A172 (cell line): ENCODE measurements around the gene CPT1B. TPM values are rescaled to one million over a fixed set of nuclear protein-coding genes. Genes with fewer than 3 reads are reported as not detected.
"Not testable (repeated sequence)": the region's sequence is repeated elsewhere in the genome, so short reads cannot be mapped to it uniquely, and the experiment has no call there.

Experiments
- DNase-seq: peaks from one replicate; pipeline ENCODE4 v3.0.0-alpha.2; 2015; ENCODE audit warnings: low spot score
- total RNA-seq: library from RNA; depleted of rRNA; stranded (reverse); fragments of >200 nt; shearing (Covaris generic); gene quantifications from 2 replicates; pipeline ENCODE4 v1.2.3, GENCODE V29; 2014

Gene CPT1B
- total RNA-seq, 1 experiment from 2014 or later, result 13.8 TPM

DNA sequence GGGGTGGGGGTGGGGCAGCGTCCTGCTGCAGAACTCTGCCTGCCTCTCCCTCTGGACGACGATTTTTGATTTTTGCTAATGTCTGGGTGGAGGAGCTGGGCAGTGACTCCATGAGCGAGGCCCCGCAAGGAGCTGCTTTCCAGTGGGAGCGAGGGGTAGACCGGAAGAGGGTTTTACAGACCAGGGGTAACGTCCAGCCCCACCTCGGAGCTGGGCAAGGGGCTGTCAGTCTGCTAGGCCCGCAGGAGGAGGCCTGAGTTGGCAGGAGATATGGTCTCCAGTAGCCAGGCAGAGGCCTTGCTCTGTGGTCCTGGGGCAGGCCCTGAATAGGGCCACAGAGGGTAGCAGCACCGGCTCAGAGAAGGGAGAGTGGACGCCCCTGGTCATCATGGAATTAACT is 31.4 kb upstream of the CPT1B start:
- no peak for DNase-seq

DNA sequence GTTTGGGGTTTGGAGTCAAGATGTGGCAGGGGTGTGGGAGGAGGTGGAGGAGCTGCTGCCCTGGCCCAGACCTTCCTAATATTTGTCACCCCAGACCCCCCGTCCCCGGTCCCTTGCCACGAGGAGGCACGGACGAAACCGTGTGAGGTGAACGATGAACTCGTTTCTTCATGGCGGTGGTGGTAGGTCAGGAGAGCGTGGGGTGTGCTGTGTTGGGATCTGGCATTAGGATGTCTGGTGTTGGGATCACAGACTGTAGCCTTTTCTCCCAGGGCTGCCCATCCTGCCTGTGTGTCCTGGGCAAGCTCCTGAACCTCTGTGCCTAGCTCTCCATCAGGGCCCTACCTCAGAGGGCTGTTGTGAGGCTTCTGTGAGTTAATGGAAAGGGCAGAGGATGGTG is 30.8 kb upstream of the CPT1B start:
- DNase-seq, result no peak

DNA sequence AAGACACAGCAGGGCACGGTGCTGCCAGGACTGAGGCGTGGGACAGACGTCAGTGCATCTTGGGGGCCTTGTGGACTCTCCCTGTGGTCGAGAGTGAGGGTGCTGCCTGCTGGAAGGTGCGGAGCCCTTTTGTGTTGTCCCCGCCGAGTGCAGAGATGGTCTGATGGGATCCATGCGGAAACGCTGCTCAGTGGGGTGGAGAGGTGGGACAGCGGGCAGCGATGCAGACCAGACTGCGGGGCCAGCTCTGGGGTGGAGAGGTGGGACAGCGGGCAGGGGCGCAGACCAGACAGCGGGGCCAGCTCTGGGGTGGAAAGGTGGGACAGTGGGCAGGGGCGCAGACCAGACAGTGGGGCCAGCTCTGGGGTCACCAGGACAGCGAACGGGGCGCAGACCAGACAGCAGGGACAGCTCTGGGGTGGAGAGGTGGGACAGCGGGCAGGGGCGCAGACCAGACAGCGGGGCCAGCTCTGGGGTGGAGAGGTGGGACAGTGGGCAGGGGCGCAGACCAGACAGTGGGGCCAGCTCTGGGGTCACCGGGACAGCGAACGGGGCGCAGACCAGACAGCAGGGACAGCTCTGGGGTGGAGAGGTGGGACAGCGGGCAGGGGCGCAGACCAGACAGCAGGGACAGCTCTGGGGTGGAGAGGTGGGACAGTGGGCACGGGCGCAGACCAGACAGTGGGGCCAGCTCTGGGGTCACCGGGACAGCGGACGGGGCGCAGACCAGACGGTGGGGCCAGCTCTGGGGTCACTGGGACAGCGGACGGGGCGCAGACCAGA is 30.0 kb upstream of the CPT1B start:
- not testable (repeated sequence) for DNase-seq

DNA sequence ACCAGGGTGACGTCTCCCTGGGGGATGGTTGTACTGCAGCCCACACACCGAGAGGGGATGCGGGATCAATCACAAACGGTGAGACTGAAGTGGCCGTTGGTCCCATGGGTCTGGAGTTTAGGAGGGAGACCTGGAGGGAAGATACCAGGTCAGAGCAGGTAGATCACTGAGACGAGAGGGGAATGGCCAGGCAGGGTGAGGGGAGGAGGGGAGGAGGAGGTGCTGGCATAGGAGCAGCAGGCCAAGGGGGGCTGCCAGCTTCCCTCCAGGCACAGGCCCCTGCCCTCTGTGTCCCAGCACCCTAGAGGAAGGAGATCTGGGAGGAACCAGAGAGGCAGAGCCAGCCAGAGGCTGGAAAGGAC is 29.4 kb upstream of the CPT1B start:
- DNase-seq, result no peak

DNA sequence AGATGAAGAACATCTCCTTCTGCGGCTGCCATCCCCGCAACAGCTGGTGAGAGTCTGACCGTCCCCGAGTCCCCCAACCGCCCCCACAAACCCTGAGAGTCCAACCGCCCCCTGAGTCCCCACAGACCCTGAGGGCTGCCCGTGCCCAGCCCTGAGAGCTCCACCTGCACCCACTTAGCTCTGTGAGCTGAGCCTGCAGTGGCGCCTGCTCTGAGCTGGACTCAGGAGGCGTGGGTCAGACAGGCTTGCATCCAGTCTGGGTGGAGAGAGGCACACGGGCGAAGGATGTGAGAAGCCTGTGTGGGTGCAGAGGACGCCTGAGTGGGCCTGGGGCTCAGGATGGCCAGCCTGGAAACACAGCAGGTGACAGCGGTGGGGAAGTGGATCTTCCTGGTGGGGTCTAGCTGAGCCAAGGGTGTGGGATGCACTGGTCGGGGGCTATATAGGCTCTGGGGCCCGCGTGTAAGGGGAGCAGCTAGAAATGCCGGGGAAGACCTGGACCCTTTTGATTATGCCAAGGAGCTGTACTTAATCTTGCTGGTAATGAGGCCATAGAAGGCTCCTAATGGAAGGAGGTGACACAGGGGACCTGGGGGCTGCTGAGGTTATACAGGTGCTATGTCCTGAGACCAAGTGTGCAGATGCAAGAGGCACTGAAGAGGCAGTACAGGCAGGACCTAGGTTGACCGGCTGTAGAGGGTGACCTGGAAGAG is 28.9 kb upstream of the CPT1B start:
- no peak for DNase-seq

DNA sequence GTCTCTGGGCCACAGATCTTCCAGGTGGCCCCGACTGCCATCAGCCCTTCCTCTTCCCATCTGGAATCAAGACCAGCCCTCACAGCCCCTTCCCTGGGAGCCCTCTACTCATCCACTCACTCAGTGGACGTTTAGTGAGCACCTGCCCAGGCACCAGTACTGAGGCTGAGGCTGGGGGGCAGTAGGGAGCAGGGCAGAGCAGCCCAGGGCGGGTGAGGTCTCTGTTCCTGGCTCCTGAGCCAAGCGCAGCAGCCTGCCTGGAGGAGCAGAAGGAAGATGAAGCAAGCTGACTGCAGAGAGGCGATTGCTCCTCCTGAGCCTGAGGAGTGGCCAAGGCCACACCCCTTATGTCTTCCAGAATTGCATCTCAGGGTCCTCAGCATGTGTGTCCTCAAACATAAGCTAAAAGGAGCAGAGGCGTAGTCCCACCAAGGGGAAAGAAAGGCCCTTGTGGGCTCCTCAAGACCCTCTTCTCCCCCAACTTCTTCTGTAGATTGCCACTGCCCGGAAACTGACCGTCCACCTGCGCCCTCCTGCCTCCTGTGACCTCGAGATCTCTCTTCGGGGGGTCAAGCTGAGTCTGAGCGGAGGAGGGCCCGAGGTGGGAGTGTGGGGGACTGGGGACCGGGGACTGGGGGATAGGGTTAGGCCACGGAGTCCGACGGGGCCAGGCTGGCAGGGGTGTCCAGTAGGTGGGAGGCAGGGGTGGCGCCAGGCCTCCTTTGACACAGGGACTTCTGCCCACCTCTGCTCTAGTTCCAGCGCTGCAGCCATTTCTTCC is 28.1 kb upstream of the CPT1B start:
- no peak for DNase-seq

DNA sequence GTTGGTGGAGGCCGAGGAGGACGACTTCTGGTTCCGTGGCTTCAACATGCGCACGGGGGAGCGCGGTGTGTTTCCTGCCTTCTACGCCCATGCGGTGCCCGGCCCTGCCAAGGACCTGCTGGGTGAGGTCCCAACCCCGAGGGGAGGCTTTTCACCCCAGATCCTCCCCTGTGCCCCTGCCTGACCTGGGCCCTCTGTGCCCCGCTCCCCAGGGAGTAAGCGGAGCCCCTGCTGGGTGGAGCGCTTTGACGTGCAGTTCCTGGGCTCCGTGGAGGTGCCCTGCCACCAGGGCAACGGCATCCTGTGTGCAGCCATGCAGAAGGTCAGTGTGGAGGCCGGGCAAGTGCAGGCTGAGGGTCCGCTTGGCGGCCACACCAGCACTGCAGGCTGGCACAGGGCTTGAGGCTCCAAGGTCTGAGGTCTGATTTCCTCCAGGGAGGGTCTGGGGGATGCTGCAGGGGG is 27.4 kb upstream of the CPT1B start:
- no peak for DNase-seq

DNA sequence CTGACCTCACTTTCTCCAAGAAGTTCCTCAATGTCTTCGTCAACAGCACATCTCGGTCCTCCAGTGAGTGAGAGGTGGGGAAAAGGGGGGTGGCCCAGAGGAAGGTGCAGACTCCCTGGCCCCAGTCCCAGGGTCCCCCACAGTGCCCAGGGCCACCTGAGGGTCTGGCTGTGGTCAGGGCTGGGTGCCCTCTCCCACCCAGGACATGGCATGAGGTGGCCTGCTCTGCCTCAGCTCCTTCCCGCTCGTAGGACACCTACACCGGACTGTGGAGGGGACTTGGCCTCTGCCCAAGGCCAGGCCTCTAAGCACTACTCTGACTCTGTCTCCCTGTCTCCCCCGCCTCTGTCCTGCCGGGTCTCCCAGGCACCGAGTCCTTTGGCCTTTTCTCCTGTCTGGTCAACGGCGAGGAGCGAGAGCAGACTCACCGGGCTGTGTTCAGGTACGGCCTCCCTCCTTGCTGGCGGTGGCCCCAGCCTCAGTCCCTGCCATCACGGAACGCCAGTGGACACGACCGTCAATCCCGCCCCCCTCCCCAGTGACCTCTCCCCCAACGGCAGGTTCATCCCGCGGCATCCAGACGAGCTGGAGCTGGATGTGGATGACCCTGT is 26.9 kb upstream of the CPT1B start:
- DNase-seq, result no peak

DNA sequence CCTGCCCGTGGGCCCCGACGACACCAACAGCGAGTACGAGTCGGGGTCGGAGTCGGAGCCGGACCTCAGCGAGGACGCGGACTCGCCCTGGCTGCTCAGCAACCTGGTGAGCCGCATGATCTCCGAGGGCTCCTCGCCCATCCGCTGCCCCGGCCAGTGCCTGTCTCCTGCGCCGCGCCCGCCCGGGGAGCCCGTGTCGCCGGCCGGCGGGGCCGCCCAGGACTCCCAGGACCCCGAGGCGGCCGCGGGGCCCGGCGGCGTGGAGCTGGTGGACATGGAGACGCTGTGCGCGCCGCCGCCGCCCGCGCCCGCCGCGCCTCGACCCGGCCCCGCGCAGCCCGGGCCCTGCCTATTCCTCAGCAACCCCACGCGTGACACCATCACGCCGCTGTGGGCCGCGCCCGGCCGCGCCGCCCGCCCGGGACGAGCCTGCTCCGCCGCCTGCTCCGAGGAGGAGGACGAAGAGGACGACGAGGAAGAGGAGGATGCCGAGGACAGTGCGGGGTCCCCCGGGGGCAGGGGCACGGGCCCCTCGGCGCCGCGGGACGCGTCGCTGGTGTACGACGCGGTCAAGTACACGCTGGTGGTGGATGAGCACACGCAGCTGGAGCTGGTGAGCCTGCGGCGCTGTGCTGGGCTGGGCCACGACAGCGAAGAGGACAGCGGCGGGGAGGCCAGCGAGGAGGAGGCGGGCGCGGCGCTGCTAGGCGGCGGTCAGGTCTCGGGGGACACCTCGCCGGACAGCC is 26.2 kb upstream of the CPT1B start:
- DNase-seq, result no peak

DNA sequence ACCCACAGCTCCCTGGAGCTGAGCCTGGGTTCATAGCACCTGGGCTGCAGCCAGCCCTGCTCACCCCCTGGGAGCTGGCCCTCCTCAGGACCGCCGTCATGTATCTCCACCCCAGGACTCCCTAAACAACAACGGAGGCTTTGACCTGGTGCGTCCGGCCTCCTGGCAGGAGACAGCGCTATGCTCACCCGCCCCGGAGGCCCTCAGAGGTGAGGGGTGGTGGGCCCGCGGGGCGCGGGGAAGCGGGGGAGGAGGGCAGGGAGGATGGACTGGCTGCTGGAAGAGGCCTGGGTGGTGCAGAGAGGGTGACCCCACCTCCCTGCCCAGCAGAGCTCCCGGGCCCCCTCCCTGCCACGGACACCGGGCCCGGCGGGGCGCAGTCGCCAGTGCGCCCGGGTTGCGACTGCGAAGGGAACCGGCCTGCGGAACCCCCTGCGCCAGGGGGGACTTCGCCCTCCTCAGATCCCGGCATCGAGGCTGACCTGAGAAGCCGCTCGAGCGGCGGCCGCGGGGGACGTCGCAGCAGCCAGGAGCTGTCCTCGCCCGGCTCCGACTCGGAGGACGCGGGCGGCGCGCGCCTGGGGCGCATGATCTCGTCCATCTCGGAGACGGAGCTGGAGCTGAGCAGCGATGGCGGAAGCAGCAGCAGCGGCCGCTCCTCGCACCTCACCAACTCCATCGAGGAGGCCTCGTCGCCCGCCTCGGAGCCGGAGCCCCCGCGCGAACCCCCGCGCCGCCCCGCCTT is 25.5 kb upstream of the CPT1B start:
- no peak for DNase-seq

DNA sequence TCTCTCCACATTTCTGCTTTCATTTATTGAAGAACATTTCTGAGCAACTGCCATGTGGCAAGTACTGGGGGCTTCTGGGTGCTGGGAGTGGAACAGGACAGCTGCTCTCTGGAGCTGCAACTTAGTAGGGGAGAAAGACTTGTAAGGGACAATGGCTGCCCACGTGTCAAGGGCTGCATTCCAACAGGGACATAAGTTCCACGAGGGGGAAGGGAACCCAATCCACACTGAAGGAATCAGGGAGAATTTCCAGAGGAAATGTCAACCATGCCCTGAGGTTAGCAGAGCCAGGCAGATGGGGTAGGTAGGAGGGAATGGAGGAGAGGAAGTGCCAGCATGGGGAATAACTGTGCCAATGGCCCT is 24.1 kb upstream of the CPT1B start:
- DNase-seq, result no peak

DNA sequence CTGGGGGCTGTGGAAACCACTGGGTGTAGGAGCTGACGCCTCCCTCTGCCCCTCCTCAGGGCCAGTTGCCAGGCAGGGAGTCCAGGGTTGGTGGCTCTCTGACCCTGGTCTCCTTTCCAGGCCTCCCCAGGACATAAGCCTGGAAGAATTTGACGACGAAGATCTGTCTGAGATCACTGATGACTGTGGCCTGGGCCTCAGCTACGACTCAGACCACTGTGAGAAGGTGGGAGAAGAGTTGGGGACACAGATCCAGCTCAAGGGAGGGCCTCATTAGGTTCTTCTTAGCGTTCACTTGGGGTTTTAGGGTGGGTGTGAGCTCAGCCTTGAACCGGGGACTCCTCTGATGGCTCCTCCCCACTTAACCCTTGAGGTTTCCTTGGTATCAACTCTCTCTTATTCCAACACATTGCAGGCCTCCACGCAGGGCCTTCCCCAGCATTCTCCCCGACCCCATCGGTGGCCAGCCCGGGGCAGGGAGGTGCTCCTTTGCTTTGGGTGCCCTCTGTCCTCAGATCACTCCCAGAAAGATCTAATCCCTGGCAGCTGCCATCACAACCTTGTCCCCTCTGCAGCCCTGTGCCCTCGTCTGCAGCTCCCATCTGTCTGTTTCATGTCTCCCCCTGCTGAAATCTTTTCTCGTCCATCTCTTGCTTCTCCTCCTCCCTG is 23.6 kb upstream of the CPT1B start:
- DNase-seq, result no peak

DNA sequence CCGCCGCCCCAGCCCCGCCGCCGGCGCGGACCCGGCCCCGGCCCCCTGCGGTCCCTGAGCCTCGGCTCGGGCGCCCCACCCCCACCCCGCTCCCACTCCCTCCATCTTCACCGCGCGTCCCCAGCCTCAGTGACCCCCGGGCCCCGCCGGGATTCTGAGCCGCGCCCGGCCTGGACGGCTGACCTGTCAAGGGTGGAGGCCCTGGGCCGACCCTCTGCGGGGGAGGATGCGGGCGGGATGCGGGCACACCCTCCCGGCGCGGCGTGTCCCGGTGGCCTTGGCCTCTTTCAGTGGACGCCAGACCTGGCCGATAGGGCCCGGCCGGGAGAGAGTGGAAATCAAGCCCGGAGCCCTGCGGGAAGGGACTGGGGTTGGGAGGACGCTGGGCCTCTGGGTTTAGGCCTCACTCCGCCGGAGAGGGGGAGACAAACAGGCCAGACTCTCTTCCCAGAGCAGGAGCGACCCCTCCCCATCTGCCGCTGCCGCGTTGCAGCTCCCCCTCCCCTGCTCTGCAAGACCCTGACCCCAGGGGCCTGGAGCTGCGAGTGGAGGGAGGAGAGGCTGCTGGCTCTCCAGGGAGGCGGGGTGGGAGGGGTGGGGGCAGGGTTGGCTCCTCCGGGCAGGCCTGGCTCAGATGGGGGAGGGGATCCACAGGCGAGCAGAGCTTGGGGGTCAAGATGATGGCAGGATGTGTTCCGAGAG is 22.9 kb upstream of the CPT1B start:
- DNase-seq, result no peak

DNA sequence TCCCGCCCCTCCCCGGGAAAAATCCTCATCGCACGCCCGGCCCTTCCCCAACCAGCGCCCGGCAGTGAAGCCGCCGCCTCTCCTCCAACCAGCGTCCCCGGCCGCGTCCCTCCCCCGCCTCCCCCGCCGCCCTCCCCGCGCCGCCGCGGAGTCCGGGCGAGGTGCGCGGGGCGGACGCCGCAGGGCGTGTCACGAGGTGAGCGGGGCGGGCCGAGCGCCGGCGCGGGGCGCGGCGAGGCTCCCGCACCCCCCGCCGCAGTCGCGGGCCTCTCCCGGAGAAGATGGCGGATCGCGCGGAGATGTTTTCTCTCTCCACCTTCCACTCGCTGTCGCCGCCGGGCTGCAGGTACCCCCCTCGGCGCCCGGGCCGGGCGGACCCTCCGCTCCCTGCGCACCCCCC is 22.3 kb upstream of the CPT1B start, which contains the start of gene MAPK8IP2:
Gene MAPK8IP2, plus strand, starts transcription at position 256 of the 400 bp plus-strand sequence. Its CDS starts 26 bp downstream, at position 282.
- no peak for DNase-seq

DNA sequence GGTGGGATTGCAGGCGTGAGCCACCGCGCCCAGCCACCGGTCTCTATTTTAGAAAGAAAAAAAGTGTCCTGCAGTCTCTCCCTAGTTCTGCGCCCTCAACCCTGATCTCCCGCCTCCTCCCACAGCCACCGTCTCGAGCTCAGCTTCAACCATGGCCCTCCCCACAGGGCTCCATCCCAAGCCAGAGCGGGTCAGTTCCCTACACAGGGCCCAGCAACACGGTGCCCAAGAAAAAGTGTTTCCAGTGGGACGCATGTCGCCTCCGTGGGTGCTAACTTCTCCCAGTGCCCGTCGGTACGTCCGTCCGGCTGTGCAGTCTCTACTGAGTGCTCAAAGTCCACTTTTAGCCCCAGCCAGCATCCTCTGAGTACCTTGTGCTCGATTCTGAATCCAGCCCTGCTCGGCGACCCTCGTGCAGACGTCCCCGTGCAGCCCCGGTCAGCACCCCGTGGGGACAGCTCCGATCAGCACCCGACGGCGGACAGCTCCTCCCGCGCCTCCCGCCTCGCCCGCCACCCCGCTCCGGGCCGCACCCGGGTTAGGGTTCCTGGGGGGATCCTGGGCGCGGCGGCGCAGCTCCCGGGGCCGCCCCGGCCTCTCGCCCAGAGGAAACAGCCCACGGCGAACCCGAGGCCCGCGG is 21.7 kb upstream of the CPT1B start:
- no peak for DNase-seq

DNA sequence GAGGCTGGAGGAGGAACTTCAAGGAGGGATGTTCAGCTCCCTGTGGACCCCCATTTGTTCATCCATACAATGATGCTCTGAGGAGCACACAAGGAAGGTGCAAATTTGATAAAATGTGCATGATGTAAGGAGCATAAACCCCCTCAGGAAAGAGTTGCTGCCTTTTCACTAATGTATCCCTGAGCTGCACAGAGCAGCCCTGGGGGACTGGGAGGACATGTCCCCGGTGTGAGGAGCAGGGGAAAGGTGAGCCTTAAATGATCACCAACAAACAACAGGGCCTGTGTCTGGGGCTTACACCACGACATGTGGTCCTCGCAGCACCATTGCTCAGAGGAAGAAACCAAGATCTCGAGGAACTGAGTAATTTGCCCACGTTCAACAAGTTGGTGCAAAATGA is 18.9 kb upstream of the CPT1B start:
- no peak for DNase-seq

DNA sequence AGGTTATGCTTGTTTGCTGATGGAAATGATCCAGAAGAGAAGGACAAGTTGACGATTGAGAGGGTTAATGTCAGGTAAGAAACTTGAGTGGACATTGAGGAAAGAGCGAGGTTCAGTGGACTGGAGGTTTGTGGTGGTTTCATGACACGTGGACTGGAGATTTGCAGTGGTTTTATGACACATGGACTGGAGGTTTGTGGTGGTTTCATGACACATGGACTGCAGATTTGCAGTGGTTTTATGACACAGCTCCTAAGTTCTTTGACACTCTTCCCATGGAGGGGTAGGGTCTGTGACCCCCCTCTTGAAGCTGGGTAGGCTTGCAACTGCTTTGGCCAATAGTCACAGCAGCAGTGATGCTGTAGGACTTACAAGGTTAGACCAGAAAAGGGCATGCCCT is 17.0 kb upstream of the CPT1B start:
- no peak for DNase-seq

DNA sequence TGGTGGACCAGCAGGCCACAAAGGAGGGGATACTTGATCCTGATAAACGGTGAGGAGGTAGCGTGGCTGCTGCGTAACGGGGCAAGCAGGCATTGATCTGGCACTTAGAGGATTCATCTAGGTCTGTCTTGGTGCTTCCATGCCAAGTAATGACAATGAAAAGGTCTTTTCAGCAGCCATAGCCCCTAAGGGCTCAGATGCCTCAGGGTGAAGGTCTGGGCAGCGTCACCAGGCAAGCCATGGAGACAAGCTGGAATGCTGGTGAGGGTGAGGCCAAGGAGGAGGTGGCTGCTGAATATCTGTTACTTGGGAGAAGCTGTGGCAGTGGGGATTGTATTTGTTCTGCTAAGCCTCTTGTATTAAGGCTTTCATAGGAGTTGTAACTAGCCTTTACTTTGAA is 9.2 kb upstream of the CPT1B start:
- no peak for DNase-seq

DNA sequence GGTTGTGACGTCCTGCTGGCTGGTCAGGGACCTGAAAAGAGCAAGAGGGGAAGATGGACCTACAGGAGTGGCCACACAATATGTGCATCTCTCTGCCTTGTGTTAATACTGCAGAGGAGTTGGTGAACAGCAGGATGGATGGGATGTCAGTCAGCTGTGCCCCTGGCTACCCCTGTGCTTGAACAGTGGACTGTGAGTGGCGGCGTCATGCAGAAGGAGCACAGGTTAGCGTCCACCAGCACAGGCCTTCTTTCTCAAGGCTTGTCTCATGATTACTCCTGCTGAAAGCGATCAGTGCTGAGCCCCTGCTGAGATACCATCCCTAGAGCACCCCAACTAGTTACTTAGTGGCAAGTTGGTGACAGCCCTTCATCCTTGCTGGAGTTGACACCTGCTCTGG is 8.2 kb upstream of the CPT1B start:
- no peak for DNase-seq
